Measurements from ENCODE around the gene SLC22A2.

DNA sequence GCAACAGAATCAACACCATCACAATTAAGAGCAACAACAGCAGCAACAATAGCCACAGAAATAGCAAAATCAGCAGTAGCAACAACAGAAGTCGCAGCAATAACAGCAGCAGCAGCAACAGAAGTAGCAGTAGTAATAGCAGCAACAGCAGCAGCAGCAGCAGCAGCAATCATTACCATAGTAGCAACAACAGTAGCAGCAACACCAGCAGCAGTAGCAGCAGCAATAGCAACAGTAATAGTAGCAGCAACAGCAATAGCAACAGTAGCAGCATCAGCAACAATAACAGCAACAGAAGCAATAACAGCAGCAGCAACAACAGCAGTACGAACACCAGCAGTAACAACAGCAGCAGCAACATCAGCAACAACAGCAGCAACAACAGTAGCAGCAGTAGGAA is 39.8 kb downstream of the SLC22A2 start:
- TF ChIP-seq, protein P1, sequence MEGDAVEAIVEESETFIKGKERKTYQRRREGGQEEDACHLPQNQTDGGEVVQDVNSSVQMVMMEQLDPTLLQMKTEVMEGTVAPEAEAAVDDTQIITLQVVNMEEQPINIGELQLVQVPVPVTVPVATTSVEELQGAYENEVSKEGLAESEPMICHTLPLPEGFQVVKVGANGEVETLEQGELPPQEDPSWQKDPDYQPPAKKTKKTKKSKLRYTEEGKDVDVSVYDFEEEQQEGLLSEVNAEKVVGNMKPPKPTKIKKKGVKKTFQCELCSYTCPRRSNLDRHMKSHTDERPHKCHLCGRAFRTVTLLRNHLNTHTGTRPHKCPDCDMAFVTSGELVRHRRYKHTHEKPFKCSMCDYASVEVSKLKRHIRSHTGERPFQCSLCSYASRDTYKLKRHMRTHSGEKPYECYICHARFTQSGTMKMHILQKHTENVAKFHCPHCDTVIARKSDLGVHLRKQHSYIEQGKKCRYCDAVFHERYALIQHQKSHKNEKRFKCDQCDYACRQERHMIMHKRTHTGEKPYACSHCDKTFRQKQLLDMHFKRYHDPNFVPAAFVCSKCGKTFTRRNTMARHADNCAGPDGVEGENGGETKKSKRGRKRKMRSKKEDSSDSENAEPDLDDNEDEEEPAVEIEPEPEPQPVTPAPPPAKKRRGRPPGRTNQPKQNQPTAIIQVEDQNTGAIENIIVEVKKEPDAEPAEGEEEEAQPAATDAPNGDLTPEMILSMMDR (tag by site-specific recombination; IDR thresholded peaks at IDR 0.05), result no peak
- no peak for TF ChIP-seq SALL2 (tag by site-specific recombination; IDR thresholded peaks at IDR 0.05; ENCODE audit: borderline replicate concordance)
- TF ChIP-seq BCL11A (tag by site-specific recombination; IDR thresholded peaks at IDR 0.05; ENCODE audit: low read depth), result no peak
- TF ChIP-seq ZBTB7A (tag by site-specific recombination; IDR thresholded peaks at IDR 0.05; ENCODE audit: low read depth), result no peak
- TF ChIP-seq SETDB1 (IDR thresholded peaks at IDR 0.05; ENCODE audit: insufficient read length, low read length), result no peak
- TF ChIP-seq ZBTB1 (tag by site-specific recombination; IDR thresholded peaks at IDR 0.05), result no peak
- TF ChIP-seq, protein P2, sequence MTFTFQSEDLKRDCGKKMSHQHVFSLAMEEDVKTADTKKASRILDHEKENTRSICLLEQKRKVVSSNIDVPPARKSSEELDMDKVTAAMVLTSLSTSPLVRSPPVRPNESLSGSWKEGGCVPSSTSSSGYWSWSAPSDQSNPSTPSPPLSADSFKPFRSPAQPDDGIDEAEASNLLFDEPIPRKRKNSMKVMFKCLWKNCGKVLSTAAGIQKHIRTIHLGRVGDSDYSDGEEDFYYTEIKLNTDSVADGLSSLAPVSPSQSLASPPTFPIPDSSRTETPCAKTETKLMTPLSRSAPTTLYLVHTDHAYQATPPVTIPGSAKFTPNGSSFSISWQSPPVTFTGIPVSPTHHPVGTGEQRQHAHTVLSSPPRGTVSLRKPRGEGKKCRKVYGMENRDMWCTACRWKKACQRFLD (tag by site-specific recombination; IDR thresholded peaks at IDR 0.05), result no peak
- TF ChIP-seq ELK4 (IDR thresholded peaks at IDR 0.05; ENCODE audit: borderline replicate concordance, low read depth, low read length), result no peak
- no peak for TF ChIP-seq REST (tag by site-specific recombination; IDR thresholded peaks at IDR 0.05)
- TF ChIP-seq PRDM10 (tag by site-specific recombination; IDR thresholded peaks at IDR 0.05), result no peak
- TF ChIP-seq ZBTB8A (tag by site-specific recombination; IDR thresholded peaks at IDR 0.05), result no peak
